Heart left ventricle (tissue), 16 donors: ENCODE data around the gene CASP9. TPM values are rescaled to one million over a fixed set of nuclear protein-coding genes. Genes with fewer than 3 reads are reported as not detected.
"Not testable (repeated sequence)": the region's sequence is repeated elsewhere in the genome, so short reads cannot be mapped to it uniquely, and the experiment has no call there.

ENCODE experiments used
- ATAC-seq, 4 donors: fragments of 200-7000 bp; cut with Tn5 transposase; one replicate each; pipeline ENCODE4 v1.9.1; 2020 to 2022; ENCODE audit warnings: moderate library complexity in 4 of 4, mild to moderate bottlenecking in 3 of 4, moderate number of reproducible peaks in 1 of 4
- DNase-seq, 5 donors: peaks; one replicate each; pipeline ENCODE4 v3.0.0-alpha.2; 2020
- H3K27ac ChIP-seq, 12 donors: fragments of 200-600 bp; sonication (generic) in 4 of 12; one replicate each; pipeline versions ENCODE4 v1.5.0 to v1.8.0; 2016 to 2022; ENCODE audit warnings: mild to moderate bottlenecking in 2 of 12
- H3K27me3 ChIP-seq, 9 donors: fragments of 200-600 bp; sonication (generic) in 2 of 9; one replicate each; pipeline versions ENCODE4 v1.5.1 to v1.8.0; 2016 to 2022; ENCODE audit warnings: mild to moderate bottlenecking in 3 of 9
- H3K36me3 ChIP-seq, 9 donors: fragments of 200-600 bp; sonication (generic) in 2 of 9; one replicate each; pipeline versions ENCODE4 v1.5.0 to v1.8.0; 2018 to 2022; ENCODE audit warnings: mild to moderate bottlenecking in 2 of 9
- H3K4me1 ChIP-seq, 12 donors: fragments of 200-600 bp; sonication (generic) in 4 of 12; one replicate each; pipeline versions ENCODE4 v1.5.0 to v1.8.0; 2016 to 2022; ENCODE audit warnings: mild to moderate bottlenecking in 3 of 12
- H3K4me3 ChIP-seq, 12 donors: fragments of 200-600 bp; sonication (generic) in 4 of 12; one replicate each; pipeline versions ENCODE4 v1.5.0 to v1.8.0; 2017 to 2022; ENCODE audit warnings: mild to moderate bottlenecking in 9 of 12, moderate library complexity in 4 of 12
- H3K9me3 ChIP-seq, 12 donors: fragments of 200-600 bp; sonication (generic) in 4 of 12; one replicate each; pipeline versions ENCODE4 v1.5.0 to v1.8.0; 2016 to 2022; ENCODE audit warnings: mild to moderate bottlenecking in 1 of 12
- POLR2A ChIP-seq, 2 donors: fragments of 450-650 bp; IDR thresholded peaks; one replicate each; pipeline ENCODE4 v1.6.1; 2017; ENCODE audit warnings: antibody characterized with exemption in 2 of 2, mild to moderate bottlenecking in 2 of 2, moderate library complexity in 2 of 2
- WGBS, 4 donors: extraction: QIAGEN DNeasy Blood & Tissue Kit in 2 of 4; methylation state at CpG; one replicate each; pipeline versions ENCODE4 v1.1.5 to v1.1.7; 2013 to 2018; 5-methylcytosine and 5-hydroxymethylcytosine counted together
- intact Hi-C, 10 donors: fragments of 100-400 bp; cut with DNase I; formaldehyde crosslinking; loops; one replicate each; pipeline versions ENCODE4 v1.11.1 to v1.14.2; 2022
- polyA plus RNA-seq, 2 donors: library from polyadenylated mRNA; stranded (reverse); fragments of 200-250 nt; gene quantifications; one replicate each; pipeline ENCODE4 v1.2.3, GENCODE V29; 2013
- total RNA-seq, 9 donors: library from RNA; depleted of rRNA in 2 of 9; stranded (reverse); fragments of >200 nt in 2 of 9; fragmentation: NEBNext Ultra II Directional in 3 of 9; extraction: Animal tissue kit (Norgen Biotek cat#: 25700) in 3 of 9; gene quantifications; one replicate each; pipeline versions ENCODE4 v1.1.0 to v1.2.4, GENCODE V29; 2016 to 2023
- TF ChIP-seq, protein P1 (sequence below), 12 donors: fragments of 200-600 bp; sonication (generic) in 4 of 12; IDR thresholded peaks; one replicate each; pipeline versions ENCODE4 v1.5.0 to v1.8.0; 2018 to 2022; ENCODE audit warnings: antibody characterized with exemption in 12 of 12, mild to moderate bottlenecking in 5 of 12
- donor health status: ischemic (EF 13 %, LVEDD 7.1; RV severe dilation, severe dysfunction).
- donor health status: healthy with polysubstance abuse.
- donor health status: DM: no; HTN: yes; CAD: no.
- donor health status: DM: no; HTN: no; CAD: no.
- donor health status: ischemic (EF 25% LVEDD 6.9; RV normal size, moderate dysfunction).
- donor health status: ischemic (EF 25% LVEDD 5.7; RV mildly dilated, moderate dysfunction).
- donor health status: healthy.
- donor health status: DM: yes; HTN: yes; CAD: no.
- donor health status: ischemic (EF 35%, LVEDD 5.7; RV mildly dilated, moderate dysfunction).
- donor health status: nonischemic (EF 11% LVEDD 7.7; RV severe dilation, severe dysfunction).
- donor health status: DM: yes; HTN: yes; CAD: no.
- donor health status: PGD.
- donor health status: ischemic (EF 29% LVEDD 5.4; RV normal size, mild dysfunction).
- donor health status: nonischemic (EF 23%, LVEDD 6.1; RV moderate dilation, normal function).

The CASP9 gene
- total and polyA plus RNA-seq, 11 donors: 8.6 to 16.9 (median 11.8) TPM

DNA sequence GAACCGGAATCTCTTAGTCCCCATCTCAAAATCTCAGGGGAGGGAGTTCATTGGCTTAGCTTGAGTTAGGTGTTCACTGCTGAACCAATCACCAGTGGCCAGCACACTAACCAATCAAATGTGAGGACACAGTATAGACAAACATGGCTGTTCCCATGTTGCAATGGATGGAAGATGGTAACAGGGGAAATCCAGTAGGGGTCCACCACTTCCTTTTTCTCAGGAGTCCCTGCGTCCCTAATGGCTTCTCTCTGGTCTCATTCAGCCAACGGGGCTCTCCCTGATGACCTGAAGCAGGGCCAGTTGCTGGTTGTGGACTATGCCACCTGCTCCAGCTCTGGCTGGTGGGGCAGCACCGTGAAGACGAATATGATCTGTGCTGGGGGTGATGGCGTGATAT lies 38.4 kb downstream of the CASP9 start:
- no peak for DNase-seq
- WGBS, 4 donors: 91 to 95% (median 94%) methylated on average over 6 of the region's 6 CpGs
- Histone ChIP-seq H3K27ac (no peak overlapping the region), H3K36me3 (peaks cover 0 to 5% (median 0%) of the 10 kb centered on the region in 9 donors), H3K9me3 (peaks cover 0 to 7% (median 0%) of the 10 kb centered on the region in 12 donors), H3K27me3 (no peaks in the 10 kb centered on the region), H3K4me1 (peaks cover 0 to 16% (median 0%) of the 10 kb centered on the region in 12 donors), H3K4me3 (no peak overlapping the region)
- TF ChIP-seq, protein P1, sequence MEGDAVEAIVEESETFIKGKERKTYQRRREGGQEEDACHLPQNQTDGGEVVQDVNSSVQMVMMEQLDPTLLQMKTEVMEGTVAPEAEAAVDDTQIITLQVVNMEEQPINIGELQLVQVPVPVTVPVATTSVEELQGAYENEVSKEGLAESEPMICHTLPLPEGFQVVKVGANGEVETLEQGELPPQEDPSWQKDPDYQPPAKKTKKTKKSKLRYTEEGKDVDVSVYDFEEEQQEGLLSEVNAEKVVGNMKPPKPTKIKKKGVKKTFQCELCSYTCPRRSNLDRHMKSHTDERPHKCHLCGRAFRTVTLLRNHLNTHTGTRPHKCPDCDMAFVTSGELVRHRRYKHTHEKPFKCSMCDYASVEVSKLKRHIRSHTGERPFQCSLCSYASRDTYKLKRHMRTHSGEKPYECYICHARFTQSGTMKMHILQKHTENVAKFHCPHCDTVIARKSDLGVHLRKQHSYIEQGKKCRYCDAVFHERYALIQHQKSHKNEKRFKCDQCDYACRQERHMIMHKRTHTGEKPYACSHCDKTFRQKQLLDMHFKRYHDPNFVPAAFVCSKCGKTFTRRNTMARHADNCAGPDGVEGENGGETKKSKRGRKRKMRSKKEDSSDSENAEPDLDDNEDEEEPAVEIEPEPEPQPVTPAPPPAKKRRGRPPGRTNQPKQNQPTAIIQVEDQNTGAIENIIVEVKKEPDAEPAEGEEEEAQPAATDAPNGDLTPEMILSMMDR (IDR thresholded peaks at IDR 0.05): no peak
- no peak for TF ChIP-seq POLR2A (IDR thresholded peaks at IDR 0.05)
- no peak for ATAC-seq
- intact Hi-C loops: no loop called here

DNA sequence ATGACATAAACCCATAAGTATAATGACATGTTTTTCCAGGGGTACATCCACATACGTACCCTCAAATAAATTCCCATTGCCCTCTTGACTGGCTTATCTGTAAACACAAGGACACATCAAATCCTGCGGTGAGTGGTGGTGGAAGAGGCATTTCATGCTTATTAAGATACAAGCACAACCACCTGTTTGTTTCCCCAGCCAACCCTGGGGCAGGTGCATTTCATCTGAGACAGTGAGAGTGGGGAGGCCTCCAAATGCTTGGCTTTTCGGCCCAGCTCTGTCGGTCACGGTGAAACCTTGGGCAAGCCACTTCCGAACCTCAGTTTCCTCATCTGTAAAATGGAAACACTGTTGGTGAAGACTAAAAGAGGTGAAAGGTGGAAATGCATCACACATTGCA lies 39.6 kb downstream of the CASP9 start:
- H3K27me3 ChIP-seq, H3K36me3 ChIP-seq, DNase-seq, ATAC-seq, H3K9me3 ChIP-seq, H3K4me3 ChIP-seq, H3K27ac ChIP-seq, intact Hi-C loops: not testable (repeated sequence)
- H3K4me1 ChIP-seq: peaks cover 0 to 13% (median 0%) of the 10 kb centered on the region in 12 donors
- 91 to 93% (median 92%) methylated on average over 6 of the region's 6 CpGs for WGBS, 4 donors

DNA sequence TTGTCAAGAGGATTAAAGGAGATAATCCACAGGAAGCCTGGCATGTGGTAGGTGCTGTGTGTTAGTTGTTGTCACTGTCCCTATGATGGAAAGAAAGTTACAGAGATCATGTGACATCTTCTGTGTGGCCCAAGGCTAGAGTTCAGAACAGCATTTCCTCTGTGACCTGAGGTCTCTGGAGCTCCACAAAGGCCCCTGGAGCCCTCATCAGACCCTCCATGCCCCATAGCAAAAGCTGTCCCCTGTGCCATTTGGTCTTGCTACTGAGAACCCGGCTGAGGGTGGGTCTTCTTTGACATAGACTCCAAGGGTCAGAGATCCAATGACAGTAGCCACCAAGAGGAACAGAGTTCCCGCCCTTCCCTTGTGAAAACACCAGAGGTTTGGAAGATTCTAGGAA lies 40.0 kb downstream of the CASP9 start:
- DNase-seq (no peak), ATAC-seq (no peak)
- Histone ChIP-seq H3K9me3 (no peaks in the 10 kb centered on the region), H3K4me1 (peaks cover 0 to 9% (median 0%) of the 10 kb centered on the region in 12 donors), H3K27ac (no peak overlapping the region), H3K4me3 (no peak overlapping the region), H3K36me3 (peaks cover 0 to 5% (median 0%) of the 10 kb centered on the region in 9 donors), H3K27me3 (no peaks in the 10 kb centered on the region)
- TF ChIP-seq POLR2A (IDR thresholded peaks at IDR 0.05): no peak
- TF ChIP-seq, protein P1 (IDR thresholded peaks at IDR 0.05): no peak
- intact Hi-C loops: no loop called here
- WGBS, 4 donors: 84 to 96% (median 91%) methylated on average over 2 of the region's 2 CpGs

DNA sequence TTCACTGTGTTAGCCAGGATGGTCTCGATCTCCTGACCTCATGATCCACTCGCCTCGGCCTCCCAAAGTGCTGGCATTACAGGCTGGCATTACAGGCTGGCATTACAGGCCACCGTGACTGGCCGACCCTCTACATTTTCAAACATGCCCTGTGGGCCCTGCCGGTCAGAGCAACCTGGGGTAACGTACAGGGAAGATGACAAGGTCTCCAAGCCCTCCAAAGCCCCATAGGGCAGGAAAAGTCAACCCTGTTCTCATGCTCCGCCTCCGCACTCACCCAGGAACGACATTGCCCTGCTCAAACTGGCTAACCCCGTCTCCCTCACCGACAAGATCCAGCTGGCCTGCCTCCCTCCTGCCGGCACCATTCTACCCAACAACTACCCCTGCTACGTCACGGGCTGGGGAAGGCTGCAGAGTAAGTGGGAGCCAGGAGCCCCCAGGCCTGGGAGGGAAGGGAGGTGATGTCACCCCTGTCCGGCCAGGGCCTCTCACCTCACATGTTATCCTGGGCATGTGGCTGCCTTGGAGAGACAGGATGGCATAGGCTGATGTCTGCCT lies 41.0 kb downstream of the CASP9 start:
- H3K27ac ChIP-seq, H3K4me3 ChIP-seq, DNase-seq, H3K27me3 ChIP-seq, H3K9me3 ChIP-seq, H3K4me1 ChIP-seq, H3K36me3 ChIP-seq, intact Hi-C loops: not testable (repeated sequence)
- peak in 1 of 4 donors; percentile 21 for ATAC-seq
- WGBS, 4 donors: 77 to 91% (median 79%) methylated on average over 6 to 14 of the region's 16 CpGs

DNA sequence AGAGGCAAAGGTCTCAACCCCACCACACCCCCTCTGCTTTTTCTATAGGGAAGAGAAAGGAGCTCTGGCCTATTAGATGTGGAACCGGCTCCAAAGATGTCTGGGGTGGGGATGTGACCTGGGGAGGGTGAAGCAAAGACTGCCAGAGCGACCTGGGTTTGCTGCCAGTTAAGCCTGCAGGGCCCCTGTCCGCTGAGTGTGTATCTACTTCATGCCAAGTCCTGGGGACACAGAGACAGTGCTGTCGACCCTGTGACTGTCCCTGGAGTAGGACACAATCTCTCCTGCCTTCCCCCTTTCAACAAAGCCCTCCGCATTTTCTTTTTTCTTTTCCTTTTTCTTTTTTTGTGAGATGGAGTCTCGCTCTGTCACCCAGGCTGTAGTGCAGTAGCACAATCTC lies 41.6 kb downstream of the CASP9 start:
- H3K27ac ChIP-seq, H3K9me3 ChIP-seq, H3K27me3 ChIP-seq, intact Hi-C loops, DNase-seq, H3K36me3 ChIP-seq, H3K4me1 ChIP-seq, H3K4me3 ChIP-seq: not testable (repeated sequence)
- peak in 3 of 4 donors; percentile 47 to 75 (median 54) for ATAC-seq
- WGBS, 4 donors: 56 to 73% (median 60%) methylated on average over 6 of the region's 6 CpGs
